Measurements from ENCODE around the gene DNM2.
A peak's percentile ranks its signal among the peaks of the same experiment; 100 is the strongest.
"Not testable (repeated sequence)": the region's sequence is repeated elsewhere in the genome, so short reads cannot be mapped to it uniquely, and the experiment has no call there.

Gene DNM2

DNA sequence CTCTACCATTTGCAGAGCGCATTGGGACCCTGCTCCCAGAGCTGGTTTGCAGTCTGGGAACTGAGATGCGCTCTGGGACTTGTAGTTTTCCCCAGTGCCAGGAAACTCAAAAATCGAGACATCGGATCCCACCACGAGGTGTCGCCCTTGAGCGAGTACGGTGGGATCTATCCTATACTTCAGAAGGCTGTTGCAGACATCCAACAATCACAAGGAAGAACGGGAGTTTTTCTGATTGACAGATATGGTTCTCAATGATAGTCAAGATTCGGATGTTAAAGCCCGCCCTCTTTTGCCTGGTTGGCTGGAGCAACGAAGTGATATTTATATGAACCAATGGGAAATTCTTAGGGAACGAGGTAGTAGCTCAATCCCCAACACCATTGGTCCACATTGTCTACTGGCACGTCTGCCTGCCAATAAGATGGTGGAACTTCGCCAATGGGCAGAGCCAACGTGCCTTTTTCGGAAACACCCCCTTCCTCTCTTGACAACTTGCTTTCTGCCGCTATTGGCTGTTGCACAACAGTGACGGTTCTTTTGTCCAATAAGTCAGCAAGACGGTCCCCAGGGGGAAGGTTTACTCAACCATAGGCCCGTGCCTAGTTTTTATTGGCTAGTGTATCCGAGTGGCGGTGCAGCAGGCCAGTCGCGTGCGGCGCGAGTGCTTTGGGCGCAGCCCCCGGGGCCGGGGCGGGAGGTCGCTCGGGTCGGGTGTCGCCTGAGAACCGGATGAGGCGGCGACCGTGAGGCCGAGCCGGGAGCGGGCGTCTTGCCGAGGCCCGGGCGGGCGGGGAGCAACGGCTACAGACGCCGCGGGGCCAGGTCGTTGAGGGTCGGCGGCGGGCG is at the start of gene DNM2:
TSS of gene DNM2 (plus strand) at position 724 of the 849 bp plus-strand sequence. CDS start 164 bp downstream, outside the sequence.
- peak; percentile 100 for DNase-seq

- no peak for DNase-seq
Observed at GRCh38 chr19:10669246-10669645, 48.6 kb upstream of the DNM2 start.

- no peak for DNase-seq
Observed at GRCh38 chr19:10670182-10670581, 47.7 kb upstream of the DNM2 start.

DNA sequence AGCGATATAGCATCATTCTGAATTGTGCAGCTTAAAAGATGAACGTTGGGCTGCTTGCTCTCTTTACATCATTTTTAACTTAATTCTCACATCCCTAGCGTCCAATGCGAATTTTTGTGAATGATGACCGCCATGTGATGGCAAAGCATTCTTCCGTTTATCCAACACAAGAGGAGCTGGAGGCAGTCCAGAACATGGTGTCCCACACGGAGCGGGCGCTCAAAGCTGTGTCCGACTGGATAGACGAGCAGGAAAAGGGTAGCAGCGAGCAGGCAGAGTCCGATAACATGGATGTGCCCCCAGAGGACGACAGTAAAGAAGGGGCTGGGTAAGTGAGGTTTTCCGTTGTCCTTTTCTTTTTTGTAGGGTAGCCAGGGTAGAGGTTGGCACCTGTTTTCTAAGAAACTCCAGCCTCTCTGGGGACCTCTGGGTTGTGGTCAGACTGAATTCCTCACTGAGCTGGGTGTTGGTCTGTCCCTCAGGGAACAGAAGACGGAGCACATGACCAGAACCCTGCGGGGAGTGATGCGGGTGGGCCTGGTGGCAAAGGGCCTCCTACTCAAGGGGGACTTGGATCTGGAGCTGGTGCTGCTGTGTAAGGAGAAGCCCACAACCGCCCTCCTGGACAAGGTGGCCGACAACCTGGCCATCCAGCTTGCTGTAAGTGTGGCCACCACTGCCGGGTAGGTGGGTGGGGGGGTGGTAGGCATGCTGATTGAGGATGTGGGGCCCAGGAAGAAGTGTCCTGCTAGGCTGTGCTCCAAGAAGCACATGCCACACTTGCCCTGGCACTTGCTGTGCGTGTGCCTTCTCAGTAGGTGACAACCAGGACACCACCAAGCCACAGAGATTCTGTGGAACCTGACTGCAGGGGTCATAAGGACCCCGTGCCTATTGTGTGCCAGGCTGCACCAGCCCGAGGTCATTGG is 46.7 kb upstream of the DNM2 start:
- peak; percentile 41 for DNase-seq

GRCh38 chr19:10671922-10672321 is 46.0 kb upstream of the DNM2 start:
- not testable (repeated sequence) for DNase-seq

DNA sequence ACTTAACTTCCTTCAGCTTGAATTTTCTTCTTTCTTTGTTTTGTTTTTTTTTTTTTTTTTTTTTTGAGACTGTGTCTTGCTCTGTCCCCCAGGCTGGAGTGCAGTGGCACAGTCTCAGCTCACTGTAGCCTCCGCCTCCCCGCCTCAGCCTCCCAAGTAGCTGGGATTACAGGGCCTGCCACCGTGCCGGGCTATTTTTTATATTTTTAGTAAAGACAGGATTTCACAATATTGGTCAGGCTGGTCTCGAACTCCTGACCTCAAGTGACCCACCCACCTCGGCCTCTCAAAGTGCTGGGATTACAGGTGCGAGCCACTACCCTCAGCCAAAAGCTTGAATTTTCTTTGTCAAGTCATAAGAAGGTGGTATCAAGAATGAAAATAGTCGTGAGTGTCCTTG is 42.7 kb upstream of the DNM2 start:
- DNase-seq: not testable (repeated sequence)

GRCh38 chr19:10677751-10678150 is 40.1 kb upstream of the DNM2 start:
- DNase-seq: no peak

GRCh38 chr19:10678813-10679212 is 39.1 kb upstream of the DNM2 start:
- no peak for DNase-seq

GRCh38 chr19:10679743-10680142 is 38.1 kb upstream of the DNM2 start:
- DNase-seq: no peak

- no peak for DNase-seq
Observed at GRCh38 chr19:10680545-10681135, 37.2 kb upstream of the DNM2 start.

GRCh38 chr19:10681658-10682057 is 36.2 kb upstream of the DNM2 start:
- no peak for DNase-seq

- DNase-seq: no peak
Observed at GRCh38 chr19:10682397-10683063, 35.3 kb upstream of the DNM2 start.

DNA sequence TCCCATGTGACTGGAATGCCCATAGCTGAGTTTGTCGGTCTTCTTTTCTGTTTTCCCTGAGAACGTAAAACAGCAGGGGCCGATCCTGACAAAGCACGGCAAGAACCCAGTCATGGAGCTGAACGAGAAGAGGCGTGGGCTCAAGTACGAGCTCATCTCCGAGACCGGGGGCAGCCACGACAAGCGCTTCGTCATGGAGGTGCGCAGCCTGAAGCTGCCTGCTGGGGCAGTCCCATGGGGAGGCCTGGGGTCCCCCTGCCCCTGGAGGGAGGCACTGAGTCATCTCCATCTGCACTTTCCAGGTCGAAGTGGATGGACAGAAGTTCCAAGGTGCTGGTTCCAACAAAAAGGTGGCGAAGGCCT is 34.8 kb upstream of the DNM2 start:
- no peak for DNase-seq

DNA sequence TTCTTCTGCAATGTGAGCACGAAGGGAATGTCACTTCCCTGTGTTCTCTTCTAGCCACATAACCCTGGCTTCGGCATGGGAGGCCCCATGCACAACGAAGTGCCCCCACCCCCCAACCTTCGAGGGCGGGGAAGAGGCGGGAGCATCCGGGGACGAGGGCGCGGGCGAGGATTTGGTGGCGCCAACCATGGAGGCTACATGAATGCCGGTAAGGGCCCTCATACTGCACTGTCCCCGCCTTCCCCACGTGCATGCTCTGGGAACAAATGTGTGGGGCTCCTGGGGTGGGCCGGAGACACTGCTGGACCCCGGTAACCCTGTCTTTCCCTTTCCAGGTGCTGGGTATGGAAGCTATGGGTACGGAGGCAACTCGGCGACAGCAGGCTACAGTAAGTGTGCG is 34.3 kb upstream of the DNM2 start:
- DNase-seq: no peak

- DNase-seq: no peak
Observed at GRCh38 chr19:10685210-10685609, 32.7 kb upstream of the DNM2 start.

DNA sequence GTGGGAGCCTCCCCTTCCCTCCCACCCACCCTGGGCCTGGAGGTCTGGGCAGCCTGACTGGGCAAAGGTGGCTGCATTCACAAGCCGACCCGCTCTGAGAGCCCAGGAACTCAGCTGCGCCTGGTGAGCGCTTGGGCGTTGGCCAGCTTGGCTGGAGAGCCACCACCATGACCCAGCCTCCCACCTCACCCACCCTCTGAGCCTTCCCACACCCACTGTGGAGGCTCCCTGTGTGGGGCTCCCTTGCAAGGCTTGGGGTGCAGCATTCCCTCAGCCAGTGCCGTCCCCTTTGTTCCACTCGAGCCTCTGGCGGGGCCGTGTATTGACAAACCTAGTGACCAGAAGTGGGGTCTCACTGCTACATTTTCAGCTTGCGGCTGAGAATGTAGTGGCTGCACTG is 31.7 kb upstream of the DNM2 start:
- no peak for DNase-seq

DNA sequence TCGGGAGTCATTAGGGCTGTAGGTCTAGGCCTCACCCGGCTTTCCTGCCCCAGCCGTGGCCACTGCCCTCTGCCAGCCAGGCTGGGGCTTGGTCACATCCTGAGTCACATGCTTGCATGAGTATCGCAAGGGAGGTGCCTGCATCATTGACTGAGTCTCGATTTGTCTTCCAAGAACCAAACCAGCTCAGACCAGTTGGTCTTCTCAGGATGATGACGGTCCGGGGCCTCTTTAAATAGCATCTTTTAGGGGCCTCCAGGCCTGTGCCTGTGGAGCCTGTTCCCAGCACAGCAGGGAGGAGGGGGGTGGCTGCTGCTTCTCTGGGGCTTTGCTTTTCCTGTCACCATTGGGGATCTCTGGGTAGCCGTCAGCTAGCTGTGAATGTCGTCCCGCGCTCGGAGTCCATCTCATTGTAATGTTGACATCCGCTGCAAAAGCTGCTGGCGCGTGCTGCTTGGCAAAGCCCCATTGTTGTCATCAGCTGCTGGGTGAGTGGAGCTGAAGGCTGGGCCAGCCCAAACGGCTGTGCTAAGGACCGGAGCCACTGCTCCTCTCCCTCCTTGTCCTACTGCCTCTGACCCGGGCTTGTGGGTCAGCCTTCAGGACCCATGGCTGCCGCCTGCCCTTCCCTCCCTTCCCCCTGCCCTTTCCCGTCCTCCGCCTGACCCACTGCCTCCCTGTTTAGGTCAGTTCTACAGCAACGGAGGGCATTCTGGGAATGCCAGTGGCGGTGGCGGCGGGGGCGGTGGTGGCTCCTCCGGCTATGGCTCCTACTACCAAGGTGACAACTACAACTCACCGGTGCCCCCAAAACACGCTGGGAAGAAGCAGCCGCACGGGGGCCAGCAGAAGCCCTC is 31.0 kb upstream of the DNM2 start:
- no peak for DNase-seq

DNA sequence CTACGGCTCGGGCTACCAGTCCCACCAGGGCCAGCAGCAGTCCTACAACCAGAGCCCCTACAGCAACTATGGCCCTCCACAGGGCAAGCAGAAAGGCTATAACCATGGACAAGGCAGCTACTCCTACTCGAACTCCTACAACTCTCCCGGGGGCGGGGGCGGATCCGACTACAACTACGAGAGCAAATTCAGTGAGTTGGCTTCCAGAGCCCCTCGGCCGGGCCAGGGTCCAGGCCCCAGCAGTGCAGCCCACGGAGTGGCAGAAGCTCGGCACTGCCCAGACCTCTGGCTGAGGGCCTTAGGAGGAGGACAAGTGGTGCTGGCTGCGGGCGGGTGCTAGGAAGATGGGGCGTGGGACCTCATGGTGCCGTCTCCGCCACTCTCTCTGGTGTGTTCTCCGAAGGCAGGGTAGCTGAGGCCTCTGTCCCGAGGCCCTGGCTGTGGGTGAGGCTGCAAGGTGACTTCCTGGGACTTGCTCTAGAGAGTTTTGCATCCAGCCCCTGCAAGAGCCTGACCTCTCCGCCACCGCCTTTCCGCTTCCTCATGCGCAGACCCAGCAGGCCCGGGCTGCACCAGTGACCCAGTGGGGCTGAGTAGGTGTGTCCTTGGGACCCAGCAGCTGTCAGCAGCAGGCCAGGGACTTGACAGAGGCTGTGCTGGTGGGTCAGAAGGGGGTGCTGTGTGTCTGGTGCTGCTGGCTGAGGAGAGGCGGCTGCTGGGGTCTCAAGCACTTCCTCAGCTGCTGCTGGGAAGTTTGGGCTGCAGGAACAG is 30.2 kb upstream of the DNM2 start:
- no peak for DNase-seq

GRCh38 chr19:10688545-10689280 is 29.2 kb upstream of the DNM2 start:
- no peak for DNase-seq

- no peak for DNase-seq
Observed at GRCh38 chr19:10690341-10690781, 27.5 kb upstream of the DNM2 start.

Measured in islet precursor cell (in vitro differentiated cells).